Left ventricle myocardium inferior (tissue), 1 donor: Measurements from ENCODE around the gene EIPR1. TPM values are rescaled to one million over a fixed set of nuclear protein-coding genes. Genes with fewer than 3 reads are reported as not detected.

Experiments used
- DNase-seq: peaks from one replicate; pipeline ENCODE4 v3.0.0-alpha.2; 2020
- H3K27ac ChIP-seq: fragments of 200-600 bp; replicated peaks from 2 replicates; pipeline ENCODE4 v1.8.0; 2021
- H3K27me3 ChIP-seq: fragments of 200-600 bp; 2 replicates; pipeline ENCODE4 v1.8.0; 2021; ENCODE audit warnings: low read depth
- H3K36me3 ChIP-seq: fragments of 200-600 bp; 2 replicates; pipeline ENCODE4 v1.8.0; 2021
- H3K4me1 ChIP-seq: fragments of 200-600 bp; 2 replicates; pipeline ENCODE4 v1.8.0; 2021
- H3K4me3 ChIP-seq: fragments of 200-600 bp; 2 replicates; pipeline ENCODE4 v1.8.0; 2021; ENCODE audit warnings: mild to moderate bottlenecking, moderate library complexity
- H3K9me3 ChIP-seq: fragments of 200-600 bp; replicated peaks from 2 replicates; pipeline ENCODE4 v1.8.0; 2021
- intact Hi-C: fragments of 100-400 bp; cut with micrococcal nuclease; formaldehyde crosslinking; loops from one replicate; pipeline ENCODE4 v1.11.0; 2022
- total RNA-seq: library from RNA; stranded (reverse); fragmentation: NEBNext Ultra II Directional; extraction: Animal tissue kit (Norgen Biotek cat#: 25700); gene quantifications from one replicate; pipeline ENCODE4 v1.2.1, GENCODE V29; 2021
- TF ChIP-seq, protein P1 (sequence below): fragments of 200-600 bp; IDR thresholded peaks from 2 replicates; pipeline ENCODE4 v1.8.0; 2021; ENCODE audit warnings: antibody characterized with exemption, mild to moderate bottlenecking, borderline replicate concordance
- donor health status: DM: no; HTN: yes; CAD: no; lungs with severe emphysema.

Gene EIPR1
- total RNA-seq, 1 donor from 2014 or later = 12.2 TPM

DNA sequence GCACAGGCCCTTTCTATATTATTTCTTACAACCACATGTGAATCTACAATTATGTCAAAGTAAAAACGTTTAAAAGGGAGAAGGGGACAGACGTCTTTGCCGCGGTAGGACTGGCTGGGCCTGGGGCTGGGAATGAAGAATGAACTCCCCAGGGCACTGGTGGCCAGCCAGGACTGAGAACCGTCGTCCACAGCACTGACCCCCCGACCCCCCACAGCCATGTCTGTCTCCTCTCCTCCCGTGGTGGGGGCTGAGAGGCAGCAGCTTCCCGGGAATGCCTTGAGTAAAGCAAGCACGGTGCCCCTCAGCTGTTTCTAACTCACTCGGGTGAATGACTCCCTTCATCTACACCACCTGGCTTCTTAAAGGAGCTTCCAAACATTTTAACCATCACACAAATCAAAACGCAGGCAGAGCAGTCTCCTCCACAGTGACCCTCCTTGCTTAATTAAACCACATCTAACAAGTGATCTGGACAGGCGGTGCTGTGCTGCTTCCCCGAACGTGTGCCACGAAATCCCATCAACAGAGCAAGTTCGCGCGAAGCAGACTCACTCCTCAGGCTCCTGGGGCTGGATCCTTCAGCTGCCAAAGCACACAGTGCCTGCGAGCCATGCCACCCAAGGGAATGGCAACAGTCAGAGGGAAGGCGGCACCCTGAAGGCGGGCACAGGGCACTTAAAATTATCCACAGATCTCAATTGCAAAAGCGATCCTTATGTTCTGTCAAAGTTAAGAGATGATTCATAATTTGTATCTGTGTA, 217.7 kb downstream of the EIPR1 start:
- Histone ChIP-seq H3K4me1 (no peaks in the 10 kb centered on the region), H3K27ac (no peak overlapping the region), H3K9me3 (peaks cover 27% of the 10 kb centered on the region), H3K27me3 (no peaks in the 10 kb centered on the region), H3K4me3 (no peak overlapping the region), H3K36me3 (peaks cover 22% of the 10 kb centered on the region)
- no peak for DNase-seq
- TF ChIP-seq, protein P1, sequence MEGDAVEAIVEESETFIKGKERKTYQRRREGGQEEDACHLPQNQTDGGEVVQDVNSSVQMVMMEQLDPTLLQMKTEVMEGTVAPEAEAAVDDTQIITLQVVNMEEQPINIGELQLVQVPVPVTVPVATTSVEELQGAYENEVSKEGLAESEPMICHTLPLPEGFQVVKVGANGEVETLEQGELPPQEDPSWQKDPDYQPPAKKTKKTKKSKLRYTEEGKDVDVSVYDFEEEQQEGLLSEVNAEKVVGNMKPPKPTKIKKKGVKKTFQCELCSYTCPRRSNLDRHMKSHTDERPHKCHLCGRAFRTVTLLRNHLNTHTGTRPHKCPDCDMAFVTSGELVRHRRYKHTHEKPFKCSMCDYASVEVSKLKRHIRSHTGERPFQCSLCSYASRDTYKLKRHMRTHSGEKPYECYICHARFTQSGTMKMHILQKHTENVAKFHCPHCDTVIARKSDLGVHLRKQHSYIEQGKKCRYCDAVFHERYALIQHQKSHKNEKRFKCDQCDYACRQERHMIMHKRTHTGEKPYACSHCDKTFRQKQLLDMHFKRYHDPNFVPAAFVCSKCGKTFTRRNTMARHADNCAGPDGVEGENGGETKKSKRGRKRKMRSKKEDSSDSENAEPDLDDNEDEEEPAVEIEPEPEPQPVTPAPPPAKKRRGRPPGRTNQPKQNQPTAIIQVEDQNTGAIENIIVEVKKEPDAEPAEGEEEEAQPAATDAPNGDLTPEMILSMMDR = no peak
- intact Hi-C loops = no loop called here

DNA sequence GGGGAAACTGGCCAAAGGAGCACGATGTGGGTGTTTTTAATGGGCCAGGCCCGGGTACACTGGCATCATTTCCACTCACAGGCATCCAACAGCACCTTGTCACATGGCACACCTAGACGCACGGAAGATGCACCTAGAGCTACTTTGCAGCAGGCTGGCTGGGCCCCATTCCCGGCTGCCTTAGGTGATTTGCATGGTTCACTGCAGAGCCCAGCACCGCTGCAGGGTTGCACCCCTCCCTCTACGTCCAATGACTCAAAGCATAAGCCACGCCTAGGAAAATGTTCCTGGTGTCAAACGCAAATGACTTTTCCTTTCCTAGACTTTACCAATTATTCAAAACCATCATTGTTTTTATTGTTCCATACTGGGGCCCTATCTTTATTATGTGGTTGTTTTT, 222.9 kb downstream of the EIPR1 start:
- no peaks in the 10 kb centered on the region for H3K27me3 ChIP-seq
- intact Hi-C loops = no loop called here
- TF ChIP-seq, protein P1 = no peak
- H3K36me3 ChIP-seq = no peaks in the 10 kb centered on the region
- no peaks in the 10 kb centered on the region for H3K4me1 ChIP-seq
- no peak overlapping the region for H3K4me3 ChIP-seq
- DNase-seq = no peak
- H3K9me3 ChIP-seq = peaks cover 9% of the 10 kb centered on the region
- no peak overlapping the region for H3K27ac ChIP-seq

DNA sequence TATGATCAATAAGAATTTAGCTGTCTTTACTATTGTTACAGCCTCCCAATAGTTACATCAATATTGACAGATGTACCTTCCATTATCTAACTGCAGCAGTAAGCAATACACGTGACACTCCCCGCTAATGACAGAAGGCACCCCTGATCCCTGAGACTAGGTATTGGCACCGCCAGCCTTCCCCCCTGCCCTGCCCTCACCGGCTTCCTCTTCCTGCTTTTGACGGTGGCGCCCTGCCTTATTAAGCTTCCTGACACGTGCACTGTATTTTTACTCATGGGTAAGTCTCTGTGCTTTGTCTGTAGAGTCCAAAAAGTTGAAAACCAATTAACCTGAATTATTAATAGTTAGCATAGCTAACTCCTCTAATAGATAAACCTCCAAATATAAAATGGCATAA, 223.5 kb downstream of the EIPR1 start:
- Histone ChIP-seq H3K27me3 (no peaks in the 10 kb centered on the region), H3K4me1 (no peaks in the 10 kb centered on the region), H3K9me3 (peaks cover 9% of the 10 kb centered on the region), H3K27ac (no peak overlapping the region), H3K36me3 (no peaks in the 10 kb centered on the region), H3K4me3 (no peak overlapping the region)
- DNase-seq = no peak
- intact Hi-C loops = no loop called here
- TF ChIP-seq, protein P1 = no peak

DNA sequence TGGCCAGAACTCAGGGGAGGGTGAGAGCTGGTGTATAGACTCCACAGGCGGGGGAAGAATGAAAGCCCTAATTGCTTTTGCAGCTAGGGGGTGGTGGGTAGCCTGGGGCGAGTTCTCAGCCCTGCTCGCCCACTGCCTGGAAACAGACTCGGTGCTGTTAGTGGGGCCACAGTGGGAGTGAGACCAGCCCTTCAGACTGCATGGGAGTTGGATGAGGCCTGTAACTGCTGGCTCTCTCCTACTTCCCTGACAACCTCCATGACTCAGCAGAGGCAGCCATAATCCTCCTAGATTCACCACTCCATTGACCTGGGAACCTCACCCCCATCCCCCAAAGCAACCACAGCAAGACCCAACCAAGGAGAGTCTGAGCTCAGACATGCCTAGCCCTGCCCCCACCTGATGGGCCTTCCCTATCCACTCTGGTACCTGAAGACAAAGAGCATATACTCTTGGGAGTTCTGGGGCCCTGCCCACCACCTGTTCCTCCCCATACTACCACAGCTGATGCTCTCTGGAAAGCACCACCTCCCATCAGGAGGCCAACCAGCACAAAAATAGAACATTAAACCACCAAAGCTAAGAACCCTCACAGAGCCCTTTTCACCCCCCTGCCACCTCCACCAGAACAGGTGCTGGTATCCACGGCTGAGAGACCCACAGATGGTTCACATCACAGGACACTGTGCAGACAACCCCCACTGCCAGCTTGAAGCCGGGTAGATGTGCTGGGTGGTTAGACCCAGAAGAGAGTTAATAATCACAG, 226.3 kb downstream of the EIPR1 start:
- Histone ChIP-seq H3K4me3 (no peak overlapping the region), H3K27me3 (no peaks in the 10 kb centered on the region), H3K36me3 (no peaks in the 10 kb centered on the region), H3K4me1 (no peaks in the 10 kb centered on the region), H3K9me3 (peaks cover 9% of the 10 kb centered on the region), H3K27ac (no peak overlapping the region)
- DNase-seq = no peak
- TF ChIP-seq, protein P1 = no peak
- intact Hi-C loops = no loop called here

DNA sequence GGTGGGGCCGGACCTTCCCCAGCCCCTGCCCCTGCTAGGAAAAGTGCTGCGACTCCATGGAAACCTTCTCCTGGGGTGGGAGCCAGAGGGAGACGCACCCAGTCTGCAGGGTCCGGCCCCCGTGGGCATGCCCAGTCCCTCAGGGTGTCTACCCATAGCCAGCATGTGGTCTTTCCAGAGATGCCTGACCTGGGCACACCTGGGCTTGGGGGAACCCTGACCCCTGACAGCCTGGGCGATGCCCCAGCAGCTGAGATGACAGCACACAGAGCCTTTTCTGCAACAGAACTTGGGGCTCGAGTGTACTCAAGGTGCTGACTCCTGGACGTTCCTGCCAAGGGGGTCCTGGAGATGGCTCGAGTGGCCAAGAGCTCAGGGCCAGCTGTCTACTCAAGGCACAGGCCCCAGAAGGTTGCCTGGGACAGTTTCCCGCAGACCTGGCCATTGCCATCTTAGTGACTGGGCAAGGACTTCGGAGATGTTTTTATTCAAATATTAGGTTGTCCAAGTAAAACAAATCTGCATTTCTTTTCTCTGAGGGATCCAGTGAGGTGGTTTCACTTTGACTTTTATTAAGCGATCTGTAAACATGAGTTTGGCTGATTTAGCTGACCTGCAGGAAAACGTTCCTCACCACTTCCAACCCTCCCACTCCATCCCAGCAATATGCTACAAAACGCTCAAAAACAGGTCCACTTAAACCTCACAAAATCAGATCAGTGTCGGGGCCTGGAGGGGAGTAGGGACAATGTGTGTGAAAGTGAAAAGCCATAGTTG, 228.0 kb downstream of the EIPR1 start:
- TF ChIP-seq, protein P1 = no peak
- H3K27me3 ChIP-seq = no peaks in the 10 kb centered on the region
- intact Hi-C loops = no loop called here
- H3K27ac ChIP-seq = no peak overlapping the region
- no peak overlapping the region for H3K4me3 ChIP-seq
- H3K4me1 ChIP-seq = no peaks in the 10 kb centered on the region
- peaks cover 9% of the 10 kb centered on the region for H3K9me3 ChIP-seq
- no peak for DNase-seq
- no peaks in the 10 kb centered on the region for H3K36me3 ChIP-seq
